PC-3 (cell line): ENCODE measurements around the gene NEMP2.

Source experiments
- CTCF ChIP-seq: fragments of 300-600 bp; sonication (generic); conservative IDR thresholded peaks from 2 replicates; pipeline ENCODE4 v1.5.1; 2017; ENCODE audit warnings: antibody characterized with exemption, low read depth, mild to moderate bottlenecking, low read length
- EZH2 ChIP-seq: fragments of 300-600 bp; sonication (generic); IDR thresholded peaks from one replicate; pipeline ENCODE4 v1.6.1; 2017; ENCODE audit warnings: antibody characterized with exemption, mild to moderate bottlenecking, low read length; ENCODE audit not compliant: unreplicated experiment

DNA sequence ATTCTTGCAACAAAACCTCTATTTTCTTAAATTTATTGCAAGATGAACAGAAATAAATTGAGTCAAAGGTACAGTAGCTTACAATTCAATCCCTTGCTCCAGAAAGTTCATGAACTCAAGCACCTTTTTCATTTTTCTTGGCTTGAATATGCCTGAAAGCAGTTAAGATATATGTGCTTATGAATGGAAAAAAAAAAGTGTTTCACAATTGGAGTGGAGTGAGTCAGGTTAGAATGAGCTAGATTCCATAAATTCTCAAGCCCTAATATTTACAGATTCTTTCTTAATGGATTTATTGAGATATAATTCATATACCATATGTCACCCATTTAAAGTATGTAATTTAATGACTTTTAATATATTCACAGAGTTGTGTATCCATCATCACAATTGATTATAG, 39.6 kb upstream of the NEMP2 start:
- no peak for TF ChIP-seq CTCF
- no peak for TF ChIP-seq EZH2
